ENCODE data around the gene CSPG4. TPM values are rescaled to one million over a fixed set of nuclear protein-coding genes. Genes with fewer than 3 reads are reported as not detected.

The CSPG4 gene
- total and polyA plus RNA-seq, 2 of the 13 experiments (the other 11 are each of a cell fraction or from before 2014, with no cell fraction given) = 0.01 to 0.04 TPM

DNA sequence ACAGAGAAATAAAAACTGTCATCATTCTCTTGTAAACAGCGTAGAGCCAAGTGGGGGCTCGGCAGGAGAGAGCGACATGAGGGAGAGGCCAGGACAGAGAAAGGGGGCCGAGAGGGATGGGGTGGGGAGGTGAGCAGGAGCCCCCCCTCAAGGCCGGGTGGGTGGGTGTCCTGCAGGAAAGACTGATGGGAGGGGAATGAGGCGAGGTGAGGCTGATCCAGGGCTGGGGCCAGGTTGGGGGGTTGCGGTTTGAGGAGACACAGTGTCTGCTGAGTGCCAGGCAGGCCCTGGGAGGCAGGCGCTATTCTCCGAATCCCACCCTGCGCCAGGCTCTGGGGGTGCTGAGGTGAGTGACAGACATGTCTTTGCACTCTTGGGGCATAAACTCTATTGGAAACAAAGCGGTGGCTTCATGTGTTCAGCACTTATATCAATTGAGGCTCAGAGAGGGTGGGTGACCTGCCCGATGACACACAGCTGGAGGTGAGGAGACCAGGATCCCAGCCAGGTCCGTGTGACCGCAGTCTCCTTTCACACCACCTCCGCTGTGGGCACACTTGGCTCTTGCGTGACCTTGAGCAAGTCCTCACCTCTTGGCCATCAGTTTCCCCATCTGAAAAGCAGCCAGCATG, 19.6 kb upstream of the CSPG4 start (continued):
- TF ChIP-seq, protein P1, sequence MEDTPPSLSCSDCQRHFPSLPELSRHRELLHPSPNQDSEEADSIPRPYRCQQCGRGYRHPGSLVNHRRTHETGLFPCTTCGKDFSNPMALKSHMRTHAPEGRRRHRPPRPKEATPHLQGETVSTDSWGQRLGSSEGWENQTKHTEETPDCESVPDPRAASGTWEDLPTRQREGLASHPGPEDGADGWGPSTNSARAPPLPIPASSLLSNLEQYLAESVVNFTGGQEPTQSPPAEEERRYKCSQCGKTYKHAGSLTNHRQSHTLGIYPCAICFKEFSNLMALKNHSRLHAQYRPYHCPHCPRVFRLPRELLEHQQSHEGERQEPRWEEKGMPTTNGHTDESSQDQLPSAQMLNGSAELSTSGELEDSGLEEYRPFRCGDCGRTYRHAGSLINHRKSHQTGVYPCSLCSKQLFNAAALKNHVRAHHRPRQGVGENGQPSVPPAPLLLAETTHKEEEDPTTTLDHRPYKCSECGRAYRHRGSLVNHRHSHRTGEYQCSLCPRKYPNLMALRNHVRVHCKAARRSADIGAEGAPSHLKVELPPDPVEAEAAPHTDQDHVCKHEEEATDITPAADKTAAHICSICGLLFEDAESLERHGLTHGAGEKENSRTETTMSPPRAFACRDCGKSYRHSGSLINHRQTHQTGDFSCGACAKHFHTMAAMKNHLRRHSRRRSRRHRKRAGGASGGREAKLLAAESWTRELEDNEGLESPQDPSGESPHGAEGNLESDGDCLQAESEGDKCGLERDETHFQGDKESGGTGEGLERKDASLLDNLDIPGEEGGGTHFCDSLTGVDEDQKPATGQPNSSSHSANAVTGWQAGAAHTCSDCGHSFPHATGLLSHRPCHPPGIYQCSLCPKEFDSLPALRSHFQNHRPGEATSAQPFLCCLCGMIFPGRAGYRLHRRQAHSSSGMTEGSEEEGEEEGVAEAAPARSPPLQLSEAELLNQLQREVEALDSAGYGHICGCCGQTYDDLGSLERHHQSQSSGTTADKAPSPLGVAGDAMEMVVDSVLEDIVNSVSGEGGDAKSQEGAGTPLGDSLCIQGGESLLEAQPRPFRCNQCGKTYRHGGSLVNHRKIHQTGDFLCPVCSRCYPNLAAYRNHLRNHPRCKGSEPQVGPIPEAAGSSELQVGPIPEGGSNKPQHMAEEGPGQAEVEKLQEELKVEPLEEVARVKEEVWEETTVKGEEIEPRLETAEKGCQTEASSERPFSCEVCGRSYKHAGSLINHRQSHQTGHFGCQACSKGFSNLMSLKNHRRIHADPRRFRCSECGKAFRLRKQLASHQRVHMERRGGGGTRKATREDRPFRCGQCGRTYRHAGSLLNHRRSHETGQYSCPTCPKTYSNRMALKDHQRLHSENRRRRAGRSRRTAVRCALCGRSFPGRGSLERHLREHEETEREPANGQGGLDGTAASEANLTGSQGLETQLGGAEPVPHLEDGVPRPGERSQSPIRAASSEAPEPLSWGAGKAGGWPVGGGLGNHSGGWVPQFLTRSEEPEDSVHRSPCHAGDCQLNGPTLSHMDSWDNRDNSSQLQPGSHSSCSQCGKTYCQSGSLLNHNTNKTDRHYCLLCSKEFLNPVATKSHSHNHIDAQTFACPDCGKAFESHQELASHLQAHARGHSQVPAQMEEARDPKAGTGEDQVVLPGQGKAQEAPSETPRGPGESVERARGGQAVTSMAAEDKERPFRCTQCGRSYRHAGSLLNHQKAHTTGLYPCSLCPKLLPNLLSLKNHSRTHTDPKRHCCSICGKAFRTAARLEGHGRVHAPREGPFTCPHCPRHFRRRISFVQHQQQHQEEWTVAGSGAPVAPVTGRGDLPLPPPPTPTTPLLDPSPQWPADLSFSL (CRISPR knock-in tag; IDR thresholded peaks at IDR 0.05) = no peak
- TF ChIP-seq, protein P2, sequence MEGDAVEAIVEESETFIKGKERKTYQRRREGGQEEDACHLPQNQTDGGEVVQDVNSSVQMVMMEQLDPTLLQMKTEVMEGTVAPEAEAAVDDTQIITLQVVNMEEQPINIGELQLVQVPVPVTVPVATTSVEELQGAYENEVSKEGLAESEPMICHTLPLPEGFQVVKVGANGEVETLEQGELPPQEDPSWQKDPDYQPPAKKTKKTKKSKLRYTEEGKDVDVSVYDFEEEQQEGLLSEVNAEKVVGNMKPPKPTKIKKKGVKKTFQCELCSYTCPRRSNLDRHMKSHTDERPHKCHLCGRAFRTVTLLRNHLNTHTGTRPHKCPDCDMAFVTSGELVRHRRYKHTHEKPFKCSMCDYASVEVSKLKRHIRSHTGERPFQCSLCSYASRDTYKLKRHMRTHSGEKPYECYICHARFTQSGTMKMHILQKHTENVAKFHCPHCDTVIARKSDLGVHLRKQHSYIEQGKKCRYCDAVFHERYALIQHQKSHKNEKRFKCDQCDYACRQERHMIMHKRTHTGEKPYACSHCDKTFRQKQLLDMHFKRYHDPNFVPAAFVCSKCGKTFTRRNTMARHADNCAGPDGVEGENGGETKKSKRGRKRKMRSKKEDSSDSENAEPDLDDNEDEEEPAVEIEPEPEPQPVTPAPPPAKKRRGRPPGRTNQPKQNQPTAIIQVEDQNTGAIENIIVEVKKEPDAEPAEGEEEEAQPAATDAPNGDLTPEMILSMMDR (CRISPR knock-in tag; IDR thresholded peaks at IDR 0.05) = no peak

Measured in HepG2 (cell line).